ENCODE results near the gene RNF220.

Gene RNF220

DNA sequence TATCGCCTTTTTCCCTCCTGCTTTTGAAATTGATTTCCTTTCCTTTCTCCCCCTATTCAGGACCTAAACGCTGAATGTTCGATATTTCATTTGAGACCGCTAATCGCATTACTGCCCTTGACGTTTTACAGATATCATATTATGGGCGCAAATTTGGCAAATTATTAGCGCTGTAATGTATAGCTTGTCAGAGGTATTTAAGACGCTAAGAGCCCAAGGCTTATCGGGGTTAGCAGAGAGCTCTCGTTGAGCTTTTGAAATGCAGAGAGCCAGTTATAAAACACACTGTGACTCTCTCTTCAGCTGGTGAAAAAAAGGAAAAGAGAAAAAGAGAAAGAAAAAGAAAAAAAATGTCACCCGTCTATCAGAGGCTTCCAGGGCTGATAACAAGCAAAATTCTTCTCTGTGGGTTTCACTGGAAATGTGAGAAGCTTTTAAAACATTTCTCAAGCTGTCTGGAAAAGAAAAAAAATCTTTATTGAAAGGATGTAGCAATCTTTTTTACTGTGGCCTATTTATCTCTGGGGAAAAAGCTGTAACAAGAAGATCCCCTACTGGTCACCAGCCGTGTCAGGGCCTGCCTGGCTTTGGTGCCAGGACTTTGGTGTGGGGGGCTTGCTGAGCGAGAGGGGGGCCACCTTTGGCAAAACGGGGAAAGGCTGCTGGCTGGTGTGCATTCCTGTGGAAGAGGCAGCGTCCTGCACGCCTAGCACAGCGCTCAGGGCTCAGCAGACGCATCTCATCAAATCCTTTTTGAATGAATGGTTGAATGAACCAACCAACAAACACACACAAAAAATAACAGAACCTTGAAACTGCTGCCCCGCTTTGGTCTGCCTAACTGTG, 119.8 kb downstream of the RNF220 start:
- H3K27ac Mint-ChIP-seq, result no peak overlapping the region
- H3K27me3 Mint-ChIP-seq, result no peaks in the 10 kb centered on the region
- H3K4me1 Mint-ChIP-seq, result no peaks in the 10 kb centered on the region
- H3K4me3 Mint-ChIP-seq, result no peak overlapping the region
- ATAC-seq (replicated peaks), result no peak
- H3K36me3 Mint-ChIP-seq, result no peaks in the 10 kb centered on the region
- H3K9me3 Mint-ChIP-seq, result no peaks in the 10 kb centered on the region
- DNase-seq, result no peak

- no peak overlapping the region for H3K27ac Mint-ChIP-seq
- H3K36me3 Mint-ChIP-seq, result no peaks in the 10 kb centered on the region
- H3K27me3 Mint-ChIP-seq, result peaks cover 0 to 4% of the 10 kb centered on the region in 2 donors
- no peak for DNase-seq
- H3K4me1 Mint-ChIP-seq, result no peaks in the 10 kb centered on the region
- no peak for ATAC-seq (replicated peaks)
- H3K9me3 Mint-ChIP-seq, result no peaks in the 10 kb centered on the region
- no peak overlapping the region for H3K4me3 Mint-ChIP-seq
Measured at GRCh38 chr1:44526295-44527073, 121.4 kb downstream of the RNF220 start.

- Mint-ChIP-seq H3K4me1 (peaks cover 0 to 3% of the 10 kb centered on the region in 2 donors), H3K9me3 (no peaks in the 10 kb centered on the region), H3K36me3 (no peaks in the 10 kb centered on the region), H3K27me3 (peaks cover 0 to 7% of the 10 kb centered on the region in 2 donors), H3K27ac (no peak overlapping the region), H3K4me3 (no peak overlapping the region)
- DNase-seq, result no peak
- ATAC-seq (replicated peaks), result no peak
Measured at GRCh38 chr1:44531785-44532566, 126.9 kb downstream of the RNF220 start.

DNA sequence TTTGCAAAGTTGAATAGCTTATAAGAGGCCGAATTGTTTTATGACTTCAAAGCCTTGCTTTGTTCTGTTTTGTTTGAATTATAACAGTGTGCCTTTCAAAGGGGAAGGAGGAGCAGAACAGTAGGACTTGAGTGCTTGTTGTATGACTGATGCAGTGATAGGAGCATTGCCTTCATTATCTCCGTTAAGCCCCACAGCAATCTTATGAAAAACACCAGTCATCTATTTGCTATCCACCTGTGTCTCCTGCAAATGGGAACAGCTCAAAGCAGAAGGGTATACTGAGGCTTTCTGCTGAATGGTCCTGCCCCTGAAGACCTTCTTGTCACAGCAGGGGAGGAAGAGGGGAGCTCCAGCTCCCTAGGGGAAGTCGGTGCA, 127.5 kb downstream of the RNF220 start:
- no peak overlapping the region for H3K4me3 Mint-ChIP-seq
- no peaks in the 10 kb centered on the region for H3K9me3 Mint-ChIP-seq
- no peak for ATAC-seq (replicated peaks)
- no peak overlapping the region for H3K27ac Mint-ChIP-seq
- H3K4me1 Mint-ChIP-seq, result peaks cover 0 to 3% of the 10 kb centered on the region in 2 donors
- H3K27me3 Mint-ChIP-seq, result peaks cover 0 to 7% of the 10 kb centered on the region in 2 donors
- DNase-seq, result no peak
- H3K36me3 Mint-ChIP-seq, result no peaks in the 10 kb centered on the region

DNA sequence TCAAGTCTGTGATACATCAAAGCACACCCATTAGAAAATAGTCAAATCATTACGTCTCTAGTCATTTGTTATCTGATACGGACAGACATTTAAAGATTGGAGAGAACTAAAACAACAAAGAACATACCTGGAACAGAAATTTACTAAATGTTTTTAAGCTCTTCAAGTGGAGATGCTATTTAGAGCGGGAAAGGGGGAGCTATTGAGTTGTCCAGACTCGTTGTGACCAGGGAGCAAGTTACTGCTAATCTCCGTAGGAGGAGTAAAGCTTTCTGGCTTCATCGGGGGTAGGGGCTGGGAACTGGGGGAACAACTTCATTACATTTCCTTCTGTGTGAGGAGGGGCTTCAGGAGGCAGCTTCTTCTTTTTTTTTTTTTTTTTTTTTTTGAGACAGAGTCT, 129.7 kb downstream of the RNF220 start:
- no peak overlapping the region for H3K4me3 Mint-ChIP-seq
- H3K27ac Mint-ChIP-seq, result no peak overlapping the region
- peaks cover 7 to 15% of the 10 kb centered on the region in 2 donors for H3K27me3 Mint-ChIP-seq
- peaks cover 0 to 3% of the 10 kb centered on the region in 2 donors for H3K4me1 Mint-ChIP-seq
- no peaks in the 10 kb centered on the region for H3K9me3 Mint-ChIP-seq
- H3K36me3 Mint-ChIP-seq, result no peaks in the 10 kb centered on the region
- ATAC-seq (replicated peaks), result no peak
- DNase-seq, result no peak

GRCh38 chr1:44536357-44537209, 131.5 kb downstream of the RNF220 start:
- Mint-ChIP-seq H3K27me3 (peaks cover 7 to 14% of the 10 kb centered on the region in 2 donors), H3K4me3 (no peak overlapping the region), H3K9me3 (no peaks in the 10 kb centered on the region), H3K36me3 (no peaks in the 10 kb centered on the region), H3K27ac (no peak overlapping the region), H3K4me1 (peaks cover 0 to 3% of the 10 kb centered on the region in 2 donors)
- DNase-seq (no peak), ATAC-seq (replicated peaks) (no peak)

DNA sequence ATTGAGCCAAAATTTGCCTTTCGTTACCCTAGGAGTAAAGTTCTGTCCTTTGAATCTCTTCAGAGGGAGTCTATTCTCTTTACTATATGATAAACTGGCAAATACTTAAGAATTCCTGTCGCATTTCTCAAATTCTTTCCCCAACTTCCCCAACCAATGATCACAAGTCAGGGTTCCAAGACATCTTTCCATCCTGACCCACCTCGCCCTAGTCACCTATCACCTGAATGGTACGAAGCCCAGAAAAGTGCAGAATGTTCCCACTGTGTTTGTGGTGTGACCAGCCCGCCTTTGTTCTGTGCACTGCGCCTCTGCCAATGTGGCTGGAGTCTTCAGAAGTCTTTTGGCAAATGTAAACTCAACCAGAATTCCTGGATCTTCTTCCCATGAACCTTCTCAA, 132.5 kb downstream of the RNF220 start:
- Mint-ChIP-seq H3K27ac (no peak overlapping the region), H3K27me3 (peaks cover 12 to 17% of the 10 kb centered on the region in 2 donors), H3K4me3 (no peak overlapping the region), H3K9me3 (no peaks in the 10 kb centered on the region), H3K4me1 (no peaks in the 10 kb centered on the region), H3K36me3 (no peaks in the 10 kb centered on the region)
- DNase-seq (no peak), ATAC-seq (replicated peaks) (no peak)

DNA sequence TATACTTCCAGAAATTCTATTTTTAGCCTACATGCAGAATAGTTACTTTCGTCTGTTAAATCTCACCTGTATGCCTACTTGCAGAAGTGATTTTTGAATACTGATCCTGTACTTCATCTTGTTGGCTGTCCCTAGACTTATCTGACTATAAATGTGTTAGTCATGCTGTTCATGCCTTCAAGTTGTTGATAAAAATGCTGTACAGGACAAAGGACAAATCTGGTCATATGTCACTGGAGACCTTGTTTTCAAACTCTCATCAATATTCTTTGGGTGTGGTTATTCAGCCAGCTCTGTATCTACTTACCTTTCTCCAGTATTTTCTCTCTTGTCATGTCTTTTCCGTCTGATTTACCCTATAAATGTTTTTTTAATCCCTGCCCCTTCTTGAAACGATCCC, 132.9 kb downstream of the RNF220 start:
- Mint-ChIP-seq H3K9me3 (no peaks in the 10 kb centered on the region), H3K27ac (no peak overlapping the region)
- no peak for ATAC-seq (replicated peaks)

GRCh38 chr1:44539991-44540730, 135.1 kb downstream of the RNF220 start:
- Mint-ChIP-seq H3K27ac (no peak overlapping the region), H3K36me3 (no peaks in the 10 kb centered on the region), H3K9me3 (no peaks in the 10 kb centered on the region), H3K4me1 (peaks cover 0 to 2% of the 10 kb centered on the region in 2 donors), H3K4me3 (no peak overlapping the region), H3K27me3 (peaks cover 17% of the 10 kb centered on the region in 2 donors)
- no peak for ATAC-seq (replicated peaks)
- DNase-seq, result no peak

More for the DNA sequence above, 132.9 kb downstream of the RNF220 start:
- Mint-ChIP-seq H3K4me1 (no peaks in the 10 kb centered on the region), H3K27me3 (peaks cover 12 to 17% of the 10 kb centered on the region in 2 donors), H3K36me3 (no peaks in the 10 kb centered on the region), H3K4me3 (no peak overlapping the region)
- DNase-seq, result no peak

DNA sequence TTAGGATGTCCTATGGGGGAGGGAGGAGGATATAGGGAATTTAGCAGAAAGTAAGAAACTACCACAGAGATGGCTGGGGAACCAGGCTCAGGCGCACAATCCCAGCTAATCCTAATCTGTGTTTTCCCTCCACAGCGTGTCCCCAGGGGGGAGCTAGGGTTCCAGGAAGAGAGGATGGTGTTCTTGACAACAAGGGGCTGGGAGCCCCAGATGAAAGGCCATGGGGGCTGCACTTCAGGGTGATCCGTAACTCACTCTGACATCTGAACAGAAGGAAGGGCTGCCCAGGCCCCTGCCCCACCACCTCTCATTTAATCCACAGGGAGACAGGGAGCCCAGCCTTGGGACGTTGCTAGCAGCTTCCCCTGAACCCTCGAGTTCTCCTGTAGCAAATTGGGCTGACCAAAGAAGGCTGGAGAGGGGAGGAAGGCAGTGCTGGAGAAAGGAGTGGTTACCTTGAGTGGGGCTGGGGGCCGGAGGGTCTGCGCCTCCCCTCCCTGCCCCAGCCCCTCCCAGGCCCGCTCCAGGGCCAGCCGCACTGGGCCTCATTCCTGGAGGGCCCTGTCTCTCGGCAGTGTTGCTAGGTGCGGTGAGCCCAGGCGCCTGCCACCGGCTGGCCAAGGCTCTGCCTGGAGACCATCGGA, 137.5 kb downstream of the RNF220 start:
- H3K9me3 Mint-ChIP-seq, result no peaks in the 10 kb centered on the region
- peaks cover 17 to 24% of the 10 kb centered on the region in 2 donors for H3K27me3 Mint-ChIP-seq
- DNase-seq (no peak), ATAC-seq (replicated peaks) (no peak)
- H3K4me3 Mint-ChIP-seq, result no peak overlapping the region
- no peaks in the 10 kb centered on the region for H3K36me3 Mint-ChIP-seq
- H3K4me1 Mint-ChIP-seq, result peaks cover 0 to 2% of the 10 kb centered on the region in 2 donors
- H3K27ac Mint-ChIP-seq, result no peak overlapping the region

- no peaks in the 10 kb centered on the region for H3K9me3 Mint-ChIP-seq
- H3K27me3 Mint-ChIP-seq, result peaks cover 17 to 24% of the 10 kb centered on the region in 2 donors
Measured at GRCh38 chr1:44543064-44543744, 138.1 kb downstream of the RNF220 start.

DNA sequence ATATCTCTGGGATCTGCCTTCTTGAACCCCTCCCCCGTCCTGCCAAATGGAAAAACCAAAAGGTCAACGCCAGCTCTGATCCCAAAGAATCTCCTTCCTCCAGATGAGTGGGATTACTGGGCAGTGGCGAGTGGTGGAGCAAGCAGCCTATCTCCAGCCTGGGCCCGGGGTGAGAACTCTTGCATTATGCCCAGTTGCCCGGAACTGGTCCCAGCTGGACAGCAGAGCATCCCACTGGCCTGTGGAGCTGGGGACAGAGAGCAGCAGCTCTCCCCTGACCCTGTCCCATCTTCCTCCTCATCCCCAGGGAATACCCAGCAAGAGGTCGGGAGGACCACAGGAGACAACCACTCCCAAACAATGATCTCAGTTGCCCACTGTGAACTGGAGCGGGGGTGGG, 138.7 kb downstream of the RNF220 start:
- no peaks in the 10 kb centered on the region for H3K9me3 Mint-ChIP-seq
- H3K36me3 Mint-ChIP-seq, result no peaks in the 10 kb centered on the region
- H3K27ac Mint-ChIP-seq, result no peak overlapping the region
- no peak overlapping the region for H3K4me3 Mint-ChIP-seq
- peaks cover 0 to 2% of the 10 kb centered on the region in 2 donors for H3K4me1 Mint-ChIP-seq
- no peak for DNase-seq
- no peak for ATAC-seq (replicated peaks)
- H3K27me3 Mint-ChIP-seq, result peaks cover 17 to 24% of the 10 kb centered on the region in 2 donors

More at GRCh38 chr1:44543064-44543744, 138.1 kb downstream of the RNF220 start:
- Mint-ChIP-seq H3K36me3 (no peaks in the 10 kb centered on the region), H3K27ac (no peak overlapping the region), H3K4me3 (no peak overlapping the region), H3K4me1 (peaks cover 0 to 2% of the 10 kb centered on the region in 2 donors)
- ATAC-seq (replicated peaks) (no peak), DNase-seq (no peak)

Measured in stimulated activated naive B cell treated with anti-CD40 and anti-IgM and Interleukin-4, amounts not matched to agents 10 μg/mL and 1 μg/mL and 100 μg/mL, for 72 hours (primary cell).